HG03354 (cell line): ENCODE measurements around the gene LIPT2.
"Not testable (repeated sequence)": the region's sequence is repeated elsewhere in the genome, so short reads cannot be mapped to it uniquely, and the experiment has no call there.

ENCODE experiments used
- ATAC-seq: cut with Tn5 transposase; IDR thresholded peaks from one replicate; pipeline ENCODE4 v1.9.1; 2021; ENCODE audit warnings: mild to moderate bottlenecking; ENCODE audit not compliant: unreplicated experiment, poor library complexity, severe bottlenecking

Gene LIPT2

DNA sequence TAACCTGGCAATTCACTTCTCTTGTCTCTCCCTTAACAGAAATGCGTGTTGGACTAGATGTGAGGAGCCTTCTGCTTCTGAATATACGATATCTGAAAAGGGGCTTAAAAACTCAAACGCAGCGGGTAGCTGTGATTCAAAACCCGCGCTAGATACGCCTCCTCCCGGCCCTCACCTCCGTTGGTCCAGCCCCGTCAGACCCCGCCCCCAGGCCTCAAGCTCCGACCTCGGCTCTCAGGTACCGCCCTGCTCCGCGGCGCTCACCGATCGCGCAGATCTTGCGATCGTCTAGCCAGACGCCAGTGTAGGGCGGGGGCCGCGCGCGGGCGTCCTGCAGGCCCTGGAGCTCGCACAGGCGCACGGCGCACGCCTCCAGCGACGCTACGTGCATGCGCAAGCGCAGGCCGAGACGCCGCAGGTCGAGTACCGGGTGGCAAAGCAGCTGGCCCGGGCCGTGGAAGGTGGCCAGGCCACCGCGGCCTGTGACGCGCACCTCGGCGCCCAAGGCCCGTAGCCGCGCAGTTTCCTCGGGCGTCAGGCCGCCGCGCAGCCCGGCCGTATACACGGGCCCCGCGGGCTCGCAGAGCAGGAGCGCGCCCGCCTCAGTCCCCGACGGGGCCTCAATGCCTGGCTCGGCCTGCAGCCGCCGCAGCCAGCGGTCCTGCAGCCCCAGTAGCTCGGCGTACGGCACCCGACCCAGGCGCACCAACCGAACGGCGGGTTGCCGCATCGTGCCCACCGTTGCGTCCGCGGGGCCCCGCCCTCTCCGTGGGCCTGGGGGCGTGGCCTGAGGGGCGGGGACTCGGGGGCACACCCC lies at the start of gene LIPT2:
LIPT2 (minus strand) TSS at position 751 of the 817 bp plus-strand sequence; CDS start at position 730, 21 bp downstream.
- peak; percentile 97 for ATAC-seq

DNA sequence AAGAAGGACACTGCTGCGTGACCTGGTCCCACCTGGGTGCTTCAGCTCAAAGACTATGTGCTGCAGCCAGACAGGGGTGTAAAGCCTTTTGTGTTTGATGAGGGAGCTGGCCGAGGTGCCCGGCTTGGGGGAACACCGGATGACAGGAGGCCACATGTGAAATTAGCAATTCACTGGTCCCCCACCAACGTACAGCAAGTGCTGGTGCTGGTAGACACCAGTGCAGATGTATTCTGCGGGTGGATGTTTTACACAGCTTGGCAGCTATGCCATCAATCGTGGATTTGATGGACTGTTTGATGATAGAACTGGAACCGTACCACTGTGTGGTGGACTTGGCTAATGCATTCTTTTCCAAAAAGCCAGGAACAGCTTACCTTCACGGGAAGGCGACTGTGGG lies 47.9 kb upstream of the LIPT2 start:
- no peak for ATAC-seq

DNA sequence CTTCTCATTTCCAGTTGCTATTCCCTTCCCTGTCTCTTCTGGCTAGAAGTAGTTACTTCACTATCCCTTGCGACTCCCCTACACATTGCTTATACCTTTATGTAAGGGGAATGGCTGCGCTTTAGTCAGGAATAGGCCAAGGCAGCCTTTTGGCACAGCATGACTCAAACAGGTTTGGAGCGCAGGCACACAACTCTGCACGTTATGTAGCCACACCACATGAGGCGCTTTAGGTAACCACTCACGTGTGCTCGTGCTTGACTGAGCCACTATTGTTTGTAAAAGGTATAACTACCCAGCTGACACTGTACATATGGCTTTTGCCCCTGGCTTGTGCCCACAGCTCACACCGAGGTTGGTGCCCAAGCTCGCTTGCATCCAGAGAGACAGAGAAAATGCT lies 46.7 kb upstream of the LIPT2 start:
- no peak for ATAC-seq

DNA sequence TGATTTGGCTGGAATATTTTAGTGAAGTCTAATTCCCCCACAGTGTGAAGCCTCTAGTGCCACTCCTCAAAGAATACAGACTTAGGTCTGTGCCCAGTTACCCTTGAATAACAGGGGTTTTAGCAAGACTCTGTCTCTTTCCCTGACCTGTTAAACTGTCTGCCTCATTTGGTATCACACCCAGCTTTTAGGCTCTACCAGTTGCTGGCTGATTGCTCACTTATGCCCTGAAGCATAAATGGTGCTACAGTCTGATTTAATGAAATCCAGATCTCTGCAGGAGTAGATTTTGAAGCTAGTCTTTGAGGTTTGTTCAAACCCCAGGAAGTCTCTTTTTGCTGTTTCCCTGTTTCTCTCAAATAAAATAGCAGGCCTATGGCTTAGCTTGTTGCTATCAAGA lies 45.2 kb upstream of the LIPT2 start:
- ATAC-seq, result no peak

DNA sequence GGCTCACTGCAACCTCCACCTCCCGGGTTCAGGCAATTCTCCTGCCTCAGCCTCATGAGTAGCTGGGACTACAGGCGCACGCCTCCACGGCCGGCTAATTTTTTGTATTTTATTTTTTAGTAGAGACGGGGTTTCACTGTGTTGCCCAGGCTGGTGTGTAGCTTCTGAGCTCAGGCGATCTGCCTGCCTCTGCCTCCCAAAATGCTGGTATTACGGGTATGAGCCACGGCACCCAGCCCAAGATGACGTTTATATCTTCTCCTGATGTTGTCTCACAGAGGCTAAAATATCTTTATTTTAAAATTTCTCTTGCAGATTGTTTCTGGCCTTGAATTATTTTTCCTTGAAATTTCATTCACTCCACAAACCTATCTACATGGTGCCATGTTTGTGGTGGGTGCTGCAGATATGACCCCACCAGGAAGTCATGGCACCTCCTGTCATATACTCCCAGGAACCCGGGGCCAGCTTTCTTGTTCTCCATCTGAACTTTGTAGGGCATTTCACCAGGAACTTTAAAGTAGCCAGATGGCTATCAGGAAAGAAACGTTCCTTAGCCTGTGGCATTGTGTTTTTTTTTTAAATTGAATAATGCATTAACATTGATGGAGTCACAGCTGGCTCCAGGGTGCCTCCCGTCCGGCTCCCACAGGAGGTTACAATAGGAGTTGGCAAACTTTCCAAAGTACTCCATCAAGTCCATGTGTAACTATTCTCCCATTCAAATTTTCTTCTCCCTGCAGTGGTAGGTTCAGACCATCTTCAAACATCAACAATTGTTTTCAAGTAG lies 42.0 kb upstream of the LIPT2 start:
- ATAC-seq, result no peak

DNA sequence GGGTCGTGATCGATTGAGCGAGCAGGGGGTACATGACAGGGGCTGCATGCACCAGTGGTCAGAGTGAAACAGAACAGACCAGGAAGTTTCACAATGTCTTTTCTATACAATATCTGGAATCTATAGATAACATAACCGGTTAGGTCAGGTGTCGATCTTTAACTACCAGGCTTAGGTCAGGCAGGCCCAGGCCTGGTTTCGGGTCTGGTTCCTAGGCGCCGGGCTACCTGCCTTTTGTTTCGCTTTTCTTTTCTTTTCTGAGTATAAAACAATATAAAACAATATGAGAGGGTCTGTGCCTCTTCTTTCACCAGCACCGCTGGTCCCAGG lies 41.4 kb upstream of the LIPT2 start:
- not testable (repeated sequence) for ATAC-seq

DNA sequence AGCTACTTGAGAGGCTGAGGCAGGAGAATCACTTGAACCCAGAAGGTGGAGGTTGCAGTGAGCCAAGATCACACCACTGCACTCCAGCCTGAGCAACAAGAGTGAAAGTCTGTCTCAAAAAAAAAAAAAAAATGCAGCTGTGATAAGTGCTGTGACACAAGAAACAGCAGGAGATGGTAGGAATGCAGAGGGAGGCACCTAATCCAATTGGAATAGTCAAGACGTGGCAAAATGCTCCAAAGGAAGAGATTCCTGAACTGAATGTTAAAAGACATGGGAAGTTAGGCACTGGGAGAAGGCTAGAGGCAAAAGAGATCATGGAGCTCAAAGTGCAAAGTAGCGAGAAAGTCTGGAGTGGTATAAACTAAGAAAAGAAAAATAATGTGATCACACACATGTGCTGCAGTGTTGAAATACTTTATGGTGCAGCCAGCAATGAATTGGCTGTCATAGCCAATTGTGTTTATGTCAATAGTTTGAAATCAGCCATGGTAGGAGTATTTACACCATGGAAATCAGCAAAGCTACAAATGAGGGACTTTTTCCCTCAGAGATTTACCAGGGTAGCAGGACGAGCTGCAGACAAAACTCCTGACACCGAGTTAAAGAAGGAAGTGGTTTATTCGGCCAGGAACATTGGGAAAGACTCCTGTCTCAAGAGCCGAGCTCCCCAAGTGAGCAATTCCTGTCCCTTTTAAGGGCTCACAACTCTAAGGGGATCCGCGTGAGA lies 40.9 kb upstream of the LIPT2 start:
- ATAC-seq, result no peak

DNA sequence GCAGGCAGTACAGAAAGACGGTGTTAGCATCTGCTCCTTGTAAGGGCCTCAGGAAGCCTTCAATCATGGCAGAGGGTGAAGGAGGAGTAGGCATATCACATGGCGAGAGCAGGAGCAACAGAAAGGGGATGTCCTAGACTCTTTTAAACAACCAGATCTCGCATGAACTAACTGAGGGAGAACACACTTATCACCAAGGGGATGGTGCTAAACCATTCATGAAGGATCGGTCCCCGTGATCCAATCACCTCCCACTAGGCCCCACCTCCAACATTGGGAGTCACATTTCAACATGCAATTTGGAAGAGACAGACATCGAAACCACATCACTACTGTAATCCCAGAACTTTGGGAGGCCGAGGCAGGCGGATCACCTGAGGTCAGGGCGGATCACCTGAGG lies 39.9 kb upstream of the LIPT2 start:
- no peak for ATAC-seq

DNA sequence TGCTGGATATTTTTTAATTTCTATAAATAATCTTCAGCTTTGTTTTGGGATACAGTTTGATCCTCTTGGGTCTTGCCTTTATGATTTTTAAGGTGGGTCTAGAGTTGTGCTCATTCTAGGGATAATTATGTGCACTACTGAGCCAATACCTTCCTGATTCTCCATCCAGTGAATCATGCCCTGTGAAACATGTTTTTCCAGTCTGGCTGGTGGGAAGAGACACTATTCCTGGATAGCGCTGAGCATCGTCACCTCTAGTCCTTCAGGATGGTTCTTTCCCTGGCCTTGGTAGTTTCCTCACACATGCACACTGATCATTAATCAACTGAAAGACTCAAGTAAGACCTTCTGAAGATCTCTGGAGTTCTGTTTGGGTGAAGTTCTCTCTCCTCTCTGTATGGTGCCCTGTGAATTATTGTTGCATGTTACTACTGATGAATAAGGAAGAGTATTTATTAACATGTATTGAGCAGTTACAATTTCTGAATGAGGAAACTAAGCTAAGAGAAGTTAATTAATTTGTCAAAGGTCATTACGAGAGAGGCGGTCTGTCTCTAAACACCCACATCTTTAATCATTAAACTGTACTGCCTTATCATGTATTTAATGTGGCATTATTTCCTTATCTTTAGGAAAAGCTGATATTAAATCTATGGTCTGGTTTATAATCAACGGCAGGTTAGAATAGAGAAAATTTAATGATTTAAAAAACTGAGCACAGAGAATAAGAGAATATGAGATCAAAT lies 39.1 kb upstream of the LIPT2 start:
- ATAC-seq, result no peak

DNA sequence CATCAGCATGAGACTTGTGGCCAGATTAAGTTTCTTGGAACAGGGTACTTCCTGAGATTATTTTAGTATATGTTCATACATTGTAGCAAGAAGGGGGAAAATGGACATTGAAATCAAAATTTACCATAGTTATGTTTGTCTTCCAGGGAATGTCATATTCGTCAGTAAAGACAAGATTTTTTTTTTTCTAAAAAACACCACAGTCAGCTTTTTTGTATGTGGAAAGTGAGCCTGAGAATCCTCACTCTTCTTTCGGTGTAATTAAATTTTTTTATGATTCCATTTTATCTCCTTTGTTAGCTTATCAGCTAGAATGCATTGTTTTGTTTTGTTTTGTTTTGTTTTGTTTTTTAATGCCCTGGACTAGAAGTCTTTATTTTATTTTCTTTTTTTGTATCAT lies 31.5 kb upstream of the LIPT2 start:
- ATAC-seq, result no peak

DNA sequence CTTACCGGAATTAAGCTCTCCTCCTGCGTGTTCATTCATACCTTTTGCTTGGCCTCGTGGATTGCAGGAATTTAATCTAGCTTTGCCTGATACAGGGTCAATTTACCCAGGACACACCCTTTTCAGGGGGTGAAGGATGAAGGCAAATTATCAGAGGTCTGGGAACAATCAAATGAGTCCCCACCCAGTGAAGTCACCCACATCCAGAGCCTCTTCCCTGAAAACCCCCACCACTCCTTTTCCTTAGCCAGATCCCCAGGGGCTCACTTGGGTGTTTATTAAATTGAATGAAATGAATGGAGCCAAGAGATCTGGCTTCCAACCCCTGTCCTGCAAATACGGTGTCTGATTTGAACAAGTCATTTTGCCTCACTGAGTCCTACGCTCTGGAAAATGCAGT lies 31.0 kb upstream of the LIPT2 start:
- ATAC-seq, result no peak

DNA sequence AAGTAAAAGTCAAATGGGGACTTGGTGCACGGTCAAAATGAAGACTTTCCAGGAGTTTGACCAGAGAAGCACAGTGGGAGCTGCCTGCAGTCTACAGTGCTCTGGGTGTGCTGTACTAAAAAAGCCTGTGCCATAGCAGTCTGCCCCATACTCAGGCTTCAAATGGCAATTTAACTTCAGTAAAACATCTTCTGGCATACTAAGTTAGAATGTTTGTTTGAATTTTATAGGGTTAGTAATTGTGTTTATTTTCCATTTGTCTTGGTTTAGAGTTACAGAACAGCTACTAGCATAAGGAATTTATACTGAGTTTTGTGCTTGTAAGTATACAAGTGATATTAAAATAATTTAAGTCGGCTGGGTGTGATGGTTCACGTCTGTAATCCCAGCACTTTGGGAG lies 29.3 kb upstream of the LIPT2 start:
- no peak for ATAC-seq

DNA sequence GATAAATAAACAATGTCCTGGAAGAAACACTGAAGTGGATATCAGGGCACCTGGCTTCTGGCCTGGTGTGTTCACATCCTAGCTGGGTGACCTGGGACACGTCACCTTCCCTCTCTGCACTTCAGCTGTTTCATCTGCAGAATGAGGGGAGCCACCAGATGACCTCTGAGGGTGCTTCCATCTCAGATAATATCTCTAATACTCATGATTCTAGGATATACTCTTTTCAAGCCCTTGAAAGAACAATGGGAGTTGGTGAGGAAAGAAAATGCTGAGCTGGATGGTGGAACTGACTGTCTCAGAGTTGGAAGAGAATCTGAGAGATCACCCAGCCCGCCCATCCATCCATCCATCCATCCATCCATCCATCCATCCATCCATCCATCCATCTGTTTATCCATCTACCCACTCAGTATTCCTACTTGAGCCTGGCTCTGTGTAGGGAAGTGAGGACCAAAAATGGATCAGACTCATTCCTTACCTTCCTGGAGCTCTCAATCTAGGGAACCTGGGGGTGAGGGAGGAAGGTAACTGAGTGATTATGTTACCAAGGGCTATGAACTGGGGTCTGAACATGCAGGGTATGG lies 28.2 kb upstream of the LIPT2 start:
- ATAC-seq, result no peak

DNA sequence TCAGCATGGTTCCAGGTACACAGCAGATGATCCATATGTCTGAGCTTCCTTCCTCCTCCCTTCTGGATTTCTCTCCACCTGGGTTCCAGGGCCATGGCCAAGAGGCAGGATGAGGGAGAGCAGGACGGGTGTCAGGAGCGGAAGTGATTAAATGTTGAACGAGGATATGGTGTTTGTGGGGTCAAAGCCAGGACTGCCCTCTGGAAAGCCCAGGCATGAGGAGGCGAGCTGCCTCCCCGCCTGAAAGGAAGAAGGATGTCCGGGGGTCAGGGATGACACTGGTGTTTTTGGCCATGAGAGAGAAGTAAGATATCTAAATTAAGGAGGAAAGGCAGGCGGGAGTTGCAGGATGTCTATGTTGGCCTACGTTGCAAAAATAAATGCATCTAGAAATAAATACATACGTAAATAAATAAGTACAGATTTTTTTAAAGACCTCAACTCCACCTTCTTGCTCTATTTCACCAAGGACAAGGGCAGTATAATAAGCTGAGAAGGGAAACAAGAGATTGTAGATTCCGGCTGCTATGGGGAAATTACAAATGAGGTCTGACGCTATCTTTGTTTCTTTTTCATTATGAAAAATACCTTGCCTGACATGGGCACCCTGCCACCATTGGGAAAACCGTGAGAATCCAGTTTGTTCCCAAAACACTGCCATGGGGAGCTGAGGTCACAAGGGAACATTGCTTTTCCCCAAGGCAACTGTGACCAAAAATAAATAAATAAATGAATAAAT lies 27.6 kb upstream of the LIPT2 start:
- no peak for ATAC-seq

DNA sequence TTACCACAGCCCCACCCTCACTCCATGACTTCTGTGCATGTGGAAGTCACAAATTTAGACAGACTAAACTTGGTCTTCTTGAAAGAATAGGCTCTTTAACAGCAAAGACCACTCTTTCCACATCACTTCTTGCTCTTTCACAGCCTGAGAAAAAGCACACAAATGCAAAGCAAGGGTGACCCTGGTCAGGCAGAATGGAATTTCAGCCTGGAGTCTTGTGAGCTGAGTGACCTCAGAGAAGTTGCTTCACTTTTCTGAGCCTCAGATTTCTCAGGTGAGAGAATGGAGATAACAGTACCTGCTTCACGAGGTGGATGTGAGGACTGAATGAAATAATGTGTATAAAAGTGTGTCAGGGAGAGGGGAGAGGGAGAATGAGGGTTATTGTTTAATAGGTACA lies 26.8 kb upstream of the LIPT2 start:
- no peak for ATAC-seq

DNA sequence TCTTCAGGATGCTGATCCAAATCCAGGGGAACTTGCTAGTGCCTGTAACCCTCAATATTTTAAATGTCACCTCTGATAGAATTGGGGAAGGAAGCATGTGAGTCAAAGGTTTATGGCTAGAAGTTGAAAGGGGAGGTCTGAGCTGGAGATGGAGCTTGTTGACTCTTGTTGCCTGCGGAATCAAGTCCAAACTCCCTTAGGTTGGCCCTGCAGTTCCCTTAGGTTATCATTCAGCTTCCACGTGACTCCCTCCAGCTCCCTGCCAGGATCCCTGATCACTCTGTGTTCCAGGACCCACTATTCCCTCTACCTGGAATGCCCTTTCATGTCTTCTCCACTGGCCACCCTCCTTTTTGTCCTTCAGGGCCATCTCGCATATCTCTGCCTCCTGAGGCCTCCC lies 26.2 kb upstream of the LIPT2 start:
- no peak for ATAC-seq

DNA sequence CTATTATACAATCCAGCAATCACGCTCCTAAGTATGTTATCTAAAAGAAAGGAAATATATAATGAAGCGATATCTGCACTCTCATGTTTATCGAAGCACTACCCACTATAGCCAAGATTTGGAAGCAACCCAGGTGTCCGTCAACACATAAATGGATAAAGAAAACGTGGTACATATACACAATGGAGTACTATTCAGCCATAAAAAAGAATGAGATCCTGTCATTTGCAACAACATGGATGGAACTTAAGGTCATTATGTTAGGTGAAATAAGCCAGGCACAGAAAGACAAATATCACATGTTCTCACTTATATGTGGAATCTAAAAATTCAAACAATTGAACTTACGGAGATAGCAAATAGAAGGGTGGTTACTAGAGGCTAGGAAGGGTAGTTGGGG lies 24.1 kb upstream of the LIPT2 start:
- not testable (repeated sequence) for ATAC-seq

DNA sequence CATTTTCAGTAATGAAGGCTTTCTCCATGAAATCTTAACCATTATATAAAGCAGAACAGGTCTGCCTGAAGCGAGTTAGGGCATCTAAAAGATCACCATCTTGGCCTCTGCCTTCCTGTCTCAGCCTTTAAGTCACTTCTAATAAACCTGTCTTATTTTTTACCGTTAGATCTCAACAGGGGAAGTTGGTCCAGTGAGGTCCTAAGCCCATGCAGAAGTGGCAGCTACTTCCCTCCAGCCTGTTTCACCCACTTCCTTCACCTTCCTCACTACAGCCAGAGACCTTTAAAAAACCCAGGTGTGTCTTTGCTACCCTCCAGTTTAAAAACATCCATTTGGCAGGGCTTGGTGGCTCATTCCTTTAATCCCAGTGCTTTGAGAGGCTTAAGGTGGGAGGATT lies 14.1 kb upstream of the LIPT2 start:
- no peak for ATAC-seq

DNA sequence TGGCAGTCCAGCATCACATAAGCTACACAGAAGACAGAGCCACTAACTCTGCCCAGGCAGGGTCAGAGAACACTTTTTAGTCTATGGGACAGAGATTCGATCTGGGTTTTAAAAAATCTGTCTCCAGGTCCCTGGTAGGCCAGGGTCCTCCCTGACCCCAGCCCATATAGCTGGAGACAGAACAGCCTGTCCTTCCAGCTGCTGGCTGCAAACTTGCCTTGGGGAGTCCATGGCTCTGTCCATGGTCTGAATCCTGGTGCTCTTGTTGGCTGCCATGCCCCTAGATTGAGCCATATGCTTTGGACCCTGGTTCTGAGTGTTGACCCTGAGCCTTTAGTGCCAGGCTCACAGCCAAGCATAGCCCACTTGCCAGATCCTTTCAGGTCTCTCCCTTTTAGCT lies 13.3 kb upstream of the LIPT2 start:
- no peak for ATAC-seq
